ENCODE measurements around the gene HOGA1. TPM values are rescaled to one million over a fixed set of nuclear protein-coding genes. Genes with fewer than 3 reads are reported as not detected.

Gene HOGA1
- polyA plus RNA-seq, 1 donor (not counting 4 experiments of a cell fraction or from before 2014, with no cell fraction given), result 1.0 TPM

DNA sequence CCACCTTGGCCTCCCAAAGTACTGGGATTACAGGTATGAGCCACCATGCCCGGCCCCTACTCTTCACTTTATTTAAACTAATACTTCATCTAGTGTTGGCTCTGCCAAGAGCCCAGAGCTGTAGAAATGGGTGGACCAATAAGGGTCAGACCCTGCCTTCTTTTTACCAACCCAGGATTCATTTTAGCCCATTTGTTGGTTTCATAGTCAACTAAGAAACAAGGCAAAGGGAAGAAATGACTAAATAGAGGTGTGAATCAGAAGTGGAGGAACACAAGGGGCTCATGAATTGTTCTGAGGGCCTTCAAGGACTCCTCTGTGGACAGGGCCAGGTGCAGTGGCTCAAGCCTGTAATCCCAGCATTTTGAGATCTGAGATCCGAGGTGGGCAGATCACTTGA lies 10.5 kb upstream of the HOGA1 start:
- peak; percentile 17 for FAIRE-seq

DNA sequence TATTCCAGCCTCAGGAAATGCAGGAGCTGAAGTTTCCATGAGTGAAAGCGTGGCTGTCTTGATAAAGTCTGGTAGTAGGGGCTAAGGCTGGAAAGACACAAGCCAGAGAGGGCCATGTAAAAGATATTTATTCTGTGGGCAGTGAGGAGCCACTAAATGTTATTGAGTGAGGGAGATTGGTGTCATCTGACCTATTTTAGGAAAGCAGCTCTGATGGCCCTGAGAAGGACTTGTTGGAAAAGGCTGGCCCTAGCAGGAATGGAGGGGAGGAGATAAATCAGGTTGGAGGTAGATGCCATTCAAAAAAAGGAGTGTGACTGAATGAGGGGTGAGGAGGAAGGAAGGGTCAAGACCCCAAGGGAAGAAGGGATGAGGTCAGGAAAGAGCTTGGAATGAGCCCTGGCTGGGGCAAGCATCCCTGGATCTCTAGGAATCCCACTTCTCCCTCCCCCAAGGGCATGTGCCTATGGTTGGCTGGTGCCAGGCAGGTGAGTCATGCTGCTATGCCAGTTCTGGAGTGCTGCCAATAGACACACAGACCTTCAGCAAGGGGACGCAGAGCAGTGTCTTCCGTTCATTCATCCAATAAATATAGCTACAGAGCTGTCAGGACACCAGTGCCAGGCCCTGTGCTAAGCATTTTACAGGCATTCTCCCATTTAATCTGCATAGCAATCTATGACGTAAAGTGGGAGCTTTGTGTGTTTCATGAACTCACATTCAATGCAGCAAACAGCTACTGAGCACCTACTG lies 9.6 kb upstream of the HOGA1 start:
- Histone ChIP-seq H3K4me3 (ENCODE audit: control insufficient read depth in 2 of 3, extremely low read depth in 1 of 3, insufficient read depth in 2 of 3, low read depth in 1 of 3, low read length in 3 of 3) (no peak overlapping the region), H2AFZ (ENCODE audit: control insufficient read depth, low read length) (no peak overlapping the region), H3K9me1 (ENCODE audit: control insufficient read depth, extremely low read depth, insufficient read depth, low read length) (no peaks in the 10 kb centered on the region), H3K4me1 (ENCODE audit: control insufficient read depth, extremely low read depth, insufficient read depth, low read length) (peaks cover 56% of the 10 kb centered on the region), H3K27ac (ENCODE audit: control insufficient read depth, insufficient read depth, low read length) (peak overlapping the region; percentile 20), H3K27me3 (ENCODE audit: control insufficient read depth, extremely low read depth, insufficient read depth, low read length) (no peaks in the 10 kb centered on the region), H3K79me2 (ENCODE audit: control insufficient read depth, insufficient read depth, low read length) (no peaks in the 10 kb centered on the region), H3K4me2 (ENCODE audit: control insufficient read depth, extremely low read depth, insufficient read depth, low read depth, low read length) (peak overlapping the region; percentile 62), H3K9ac (ENCODE audit: control insufficient read depth, extremely low read depth, insufficient read depth, low read length) (no peak overlapping the region), H3K9me3 (ENCODE audit: control insufficient read depth, low read depth, low read length) (no peaks in the 10 kb centered on the region), H4K20me1 (ENCODE audit: control insufficient read depth, extremely low read depth, insufficient read depth, low read length) (no peaks in the 10 kb centered on the region), H3K36me3 (ENCODE audit: control insufficient read depth in 2 of 2, extremely low read depth in 1 of 2, insufficient read depth in 2 of 2, low read length in 2 of 2) (peaks cover 1 to 4% of the 10 kb centered on the region in 2 experiments)
- TF ChIP-seq, protein P1, sequence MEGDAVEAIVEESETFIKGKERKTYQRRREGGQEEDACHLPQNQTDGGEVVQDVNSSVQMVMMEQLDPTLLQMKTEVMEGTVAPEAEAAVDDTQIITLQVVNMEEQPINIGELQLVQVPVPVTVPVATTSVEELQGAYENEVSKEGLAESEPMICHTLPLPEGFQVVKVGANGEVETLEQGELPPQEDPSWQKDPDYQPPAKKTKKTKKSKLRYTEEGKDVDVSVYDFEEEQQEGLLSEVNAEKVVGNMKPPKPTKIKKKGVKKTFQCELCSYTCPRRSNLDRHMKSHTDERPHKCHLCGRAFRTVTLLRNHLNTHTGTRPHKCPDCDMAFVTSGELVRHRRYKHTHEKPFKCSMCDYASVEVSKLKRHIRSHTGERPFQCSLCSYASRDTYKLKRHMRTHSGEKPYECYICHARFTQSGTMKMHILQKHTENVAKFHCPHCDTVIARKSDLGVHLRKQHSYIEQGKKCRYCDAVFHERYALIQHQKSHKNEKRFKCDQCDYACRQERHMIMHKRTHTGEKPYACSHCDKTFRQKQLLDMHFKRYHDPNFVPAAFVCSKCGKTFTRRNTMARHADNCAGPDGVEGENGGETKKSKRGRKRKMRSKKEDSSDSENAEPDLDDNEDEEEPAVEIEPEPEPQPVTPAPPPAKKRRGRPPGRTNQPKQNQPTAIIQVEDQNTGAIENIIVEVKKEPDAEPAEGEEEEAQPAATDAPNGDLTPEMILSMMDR (optimal IDR thresholded peaks at IDR 0.05 in 1 of 3, IDR thresholded peaks at IDR 0.05 in 1 of 3, conservative IDR thresholded peaks at IDR 0.05 in 1 of 3; ENCODE audit: extremely low read depth in 1 of 3, insufficient read depth in 2 of 3, low read length in 3 of 3), result no peak
- TF ChIP-seq EZH2 (IDR thresholded peaks at IDR 0.05; ENCODE audit: low read length), result no peak
- FAIRE-seq (peak; percentile 99), DNase-seq (ENCODE audit: low read depth, low spot score) (peak; percentile 97)
- dilution Hi-C loops (cut with MboI; ENCODE audit: extremely low pct_ligation_motif_present, low sequenced_read_pairs), result no loop called here

More for the DNA sequence above, 10.5 kb upstream of the HOGA1 start:
- no peaks in the 10 kb centered on the region for H3K27me3 ChIP-seq (ENCODE audit: control insufficient read depth, extremely low read depth, insufficient read depth, low read length)
- TF ChIP-seq EZH2 (IDR thresholded peaks at IDR 0.05; ENCODE audit: low read length), result no peak
- TF ChIP-seq, protein P1 (optimal IDR thresholded peaks at IDR 0.05 in 1 of 3, IDR thresholded peaks at IDR 0.05 in 1 of 3, conservative IDR thresholded peaks at IDR 0.05 in 1 of 3; ENCODE audit: extremely low read depth in 1 of 3, insufficient read depth in 2 of 3, low read length in 3 of 3), result no peak
- no peak overlapping the region for H3K4me2 ChIP-seq (ENCODE audit: control insufficient read depth, extremely low read depth, insufficient read depth, low read depth, low read length)
- no peak overlapping the region for H3K9ac ChIP-seq (ENCODE audit: control insufficient read depth, extremely low read depth, insufficient read depth, low read length)
- no peaks in the 10 kb centered on the region for H3K9me1 ChIP-seq (ENCODE audit: control insufficient read depth, extremely low read depth, insufficient read depth, low read length)
- H3K27ac ChIP-seq (ENCODE audit: control insufficient read depth, insufficient read depth, low read length), result no peak overlapping the region
- no peak overlapping the region for H2AFZ ChIP-seq (ENCODE audit: control insufficient read depth, low read length)
- peaks cover 1 to 10% of the 10 kb centered on the region in 2 experiments for H3K36me3 ChIP-seq (ENCODE audit: control insufficient read depth in 2 of 2, extremely low read depth in 1 of 2, insufficient read depth in 2 of 2, low read length in 2 of 2)
- H3K9me3 ChIP-seq (ENCODE audit: control insufficient read depth, low read depth, low read length), result no peaks in the 10 kb centered on the region
- no peak for DNase-seq (ENCODE audit: low read depth, low spot score)
- peaks cover 60% of the 10 kb centered on the region for H3K4me1 ChIP-seq (ENCODE audit: control insufficient read depth, extremely low read depth, insufficient read depth, low read length)
- dilution Hi-C loops (cut with MboI; ENCODE audit: extremely low pct_ligation_motif_present, low sequenced_read_pairs), result no loop called here
- no peaks in the 10 kb centered on the region for H4K20me1 ChIP-seq (ENCODE audit: control insufficient read depth, extremely low read depth, insufficient read depth, low read length)
- no peak overlapping the region for H3K4me3 ChIP-seq (ENCODE audit: control insufficient read depth in 2 of 3, extremely low read depth in 1 of 3, insufficient read depth in 2 of 3, low read depth in 1 of 3, low read length in 3 of 3)
- no peaks in the 10 kb centered on the region for H3K79me2 ChIP-seq (ENCODE audit: control insufficient read depth, insufficient read depth, low read length)

All from keratinocyte (primary cell).